ENCODE results near the gene RND3. TPM values are rescaled to one million over a fixed set of nuclear protein-coding genes. Genes with fewer than 3 reads are reported as not detected.

RND3 gene
- total RNA-seq, 4 donors from 2014 or later = 12.6 to 69.4 (median 41.1) TPM

GRCh38 chr2:150418916-150419315, 68.6 kb downstream of the RND3 start:
- Histone ChIP-seq H3K4me1 (no peaks in the 10 kb centered on the region), H3K36me3 (no peaks in the 10 kb centered on the region), H3K27me3 (no peaks in the 10 kb centered on the region), H3K4me3 (no peak overlapping the region), H3K9me3 (no peaks in the 10 kb centered on the region), H3K27ac (no peak overlapping the region)
- no peak for TF ChIP-seq POLR2A (IDR thresholded peaks at IDR 0.05)
- TF ChIP-seq, protein P1, sequence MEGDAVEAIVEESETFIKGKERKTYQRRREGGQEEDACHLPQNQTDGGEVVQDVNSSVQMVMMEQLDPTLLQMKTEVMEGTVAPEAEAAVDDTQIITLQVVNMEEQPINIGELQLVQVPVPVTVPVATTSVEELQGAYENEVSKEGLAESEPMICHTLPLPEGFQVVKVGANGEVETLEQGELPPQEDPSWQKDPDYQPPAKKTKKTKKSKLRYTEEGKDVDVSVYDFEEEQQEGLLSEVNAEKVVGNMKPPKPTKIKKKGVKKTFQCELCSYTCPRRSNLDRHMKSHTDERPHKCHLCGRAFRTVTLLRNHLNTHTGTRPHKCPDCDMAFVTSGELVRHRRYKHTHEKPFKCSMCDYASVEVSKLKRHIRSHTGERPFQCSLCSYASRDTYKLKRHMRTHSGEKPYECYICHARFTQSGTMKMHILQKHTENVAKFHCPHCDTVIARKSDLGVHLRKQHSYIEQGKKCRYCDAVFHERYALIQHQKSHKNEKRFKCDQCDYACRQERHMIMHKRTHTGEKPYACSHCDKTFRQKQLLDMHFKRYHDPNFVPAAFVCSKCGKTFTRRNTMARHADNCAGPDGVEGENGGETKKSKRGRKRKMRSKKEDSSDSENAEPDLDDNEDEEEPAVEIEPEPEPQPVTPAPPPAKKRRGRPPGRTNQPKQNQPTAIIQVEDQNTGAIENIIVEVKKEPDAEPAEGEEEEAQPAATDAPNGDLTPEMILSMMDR (IDR thresholded peaks at IDR 0.05) = no peak
- intact Hi-C loops (cut with DNase I; ENCODE audit: low total_unique reads) = no loop called here
- DNase-seq = no peak
